ENCODE results near the gene CD52.

DNA sequence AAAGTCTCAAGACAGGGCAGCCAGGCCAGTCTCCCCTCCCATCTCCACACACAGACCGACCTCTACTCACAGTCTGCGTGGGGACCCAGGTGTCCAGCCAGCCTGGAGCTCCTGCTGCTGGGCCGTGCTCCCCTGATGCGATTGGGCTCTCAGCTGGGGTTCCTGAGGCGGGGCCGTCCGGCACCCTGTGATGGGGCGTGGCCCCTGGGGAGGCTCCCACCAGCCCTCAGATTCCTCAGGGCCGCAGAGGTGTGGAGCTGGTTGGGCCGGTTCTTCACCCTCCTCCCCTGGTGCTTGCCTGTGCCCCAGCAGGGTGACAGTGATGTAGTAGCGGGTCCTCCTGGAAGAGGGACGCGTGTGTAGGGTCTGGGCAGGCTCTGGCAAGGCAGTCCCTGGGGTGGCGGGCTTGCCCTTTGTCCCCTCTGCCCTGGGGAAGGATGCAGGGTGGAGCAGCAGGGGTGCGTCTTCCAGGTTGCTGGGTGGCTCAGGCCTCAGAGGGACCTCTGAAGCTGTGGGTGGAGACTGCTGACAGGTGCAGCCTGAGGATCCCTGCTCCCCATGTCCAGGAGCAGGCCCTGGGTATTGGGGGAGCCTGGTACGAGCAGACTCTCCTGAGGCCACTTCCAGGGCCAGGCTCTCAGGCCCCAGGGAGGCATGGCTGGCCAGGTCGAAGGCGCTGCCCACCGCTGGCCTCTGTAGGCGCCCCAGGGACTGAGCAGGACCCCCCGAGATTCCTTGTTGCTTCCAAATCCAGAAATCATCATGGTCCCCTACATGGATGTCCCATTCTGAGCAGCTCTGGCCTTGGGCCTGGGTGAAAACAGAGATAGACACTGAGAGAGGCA lies 36.4 kb downstream of the CD52 start, which contains the start of gene CRYBG2:
- TF ChIP-seq, protein P1, sequence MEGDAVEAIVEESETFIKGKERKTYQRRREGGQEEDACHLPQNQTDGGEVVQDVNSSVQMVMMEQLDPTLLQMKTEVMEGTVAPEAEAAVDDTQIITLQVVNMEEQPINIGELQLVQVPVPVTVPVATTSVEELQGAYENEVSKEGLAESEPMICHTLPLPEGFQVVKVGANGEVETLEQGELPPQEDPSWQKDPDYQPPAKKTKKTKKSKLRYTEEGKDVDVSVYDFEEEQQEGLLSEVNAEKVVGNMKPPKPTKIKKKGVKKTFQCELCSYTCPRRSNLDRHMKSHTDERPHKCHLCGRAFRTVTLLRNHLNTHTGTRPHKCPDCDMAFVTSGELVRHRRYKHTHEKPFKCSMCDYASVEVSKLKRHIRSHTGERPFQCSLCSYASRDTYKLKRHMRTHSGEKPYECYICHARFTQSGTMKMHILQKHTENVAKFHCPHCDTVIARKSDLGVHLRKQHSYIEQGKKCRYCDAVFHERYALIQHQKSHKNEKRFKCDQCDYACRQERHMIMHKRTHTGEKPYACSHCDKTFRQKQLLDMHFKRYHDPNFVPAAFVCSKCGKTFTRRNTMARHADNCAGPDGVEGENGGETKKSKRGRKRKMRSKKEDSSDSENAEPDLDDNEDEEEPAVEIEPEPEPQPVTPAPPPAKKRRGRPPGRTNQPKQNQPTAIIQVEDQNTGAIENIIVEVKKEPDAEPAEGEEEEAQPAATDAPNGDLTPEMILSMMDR (IDR thresholded peaks at IDR 0.05): no peak
- no peak for TF ChIP-seq POLR2A (IDR thresholded peaks at IDR 0.05)

Data from adrenal gland (tissue), 5 donors.